Thyroid gland (tissue), 4 donors: ENCODE measurements around the gene PPP1R1B.

Experiments used
- POLR2A ChIP-seq, 2 donors: fragments of 450-650 bp; IDR thresholded peaks; one replicate each; pipeline ENCODE4 v1.6.1; 2017; ENCODE audit warnings: antibody characterized with exemption in 2 of 2, mild to moderate bottlenecking in 2 of 2, moderate library complexity in 1 of 2
- TF ChIP-seq, protein P1 (sequence below), 6 experiments: fragments of 200-600 bp in 3 of 6; fragments of 450-650 bp in 3 of 6; sonication (generic) in 3 of 6; IDR thresholded peaks; one replicate each; pipeline ENCODE4 v1.5.1; 2016 to 2019; ENCODE audit warnings: antibody characterized with exemption in 6 of 6, mild to moderate bottlenecking in 2 of 6, inconsistent platforms in 1 of 6, moderate library complexity in 1 of 6

DNA sequence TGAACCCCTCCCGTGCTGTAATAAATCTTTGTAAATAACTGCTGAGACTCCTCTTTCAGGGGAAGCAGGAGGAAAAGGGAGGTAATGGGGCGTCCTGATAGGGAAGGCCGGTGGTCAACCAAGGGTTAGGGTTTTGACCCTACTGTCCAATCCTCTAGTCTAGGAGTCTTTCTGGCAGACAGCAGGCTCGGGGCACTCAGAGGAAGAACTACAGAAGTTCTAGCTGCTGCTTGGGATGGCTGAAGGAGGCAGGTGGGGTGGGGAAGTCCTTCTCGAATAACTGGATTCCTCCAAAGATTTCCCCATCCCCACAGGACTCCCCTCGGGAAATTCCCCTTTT is 9.8 kb downstream of the PPP1R1B start:
- TF ChIP-seq, protein P1, sequence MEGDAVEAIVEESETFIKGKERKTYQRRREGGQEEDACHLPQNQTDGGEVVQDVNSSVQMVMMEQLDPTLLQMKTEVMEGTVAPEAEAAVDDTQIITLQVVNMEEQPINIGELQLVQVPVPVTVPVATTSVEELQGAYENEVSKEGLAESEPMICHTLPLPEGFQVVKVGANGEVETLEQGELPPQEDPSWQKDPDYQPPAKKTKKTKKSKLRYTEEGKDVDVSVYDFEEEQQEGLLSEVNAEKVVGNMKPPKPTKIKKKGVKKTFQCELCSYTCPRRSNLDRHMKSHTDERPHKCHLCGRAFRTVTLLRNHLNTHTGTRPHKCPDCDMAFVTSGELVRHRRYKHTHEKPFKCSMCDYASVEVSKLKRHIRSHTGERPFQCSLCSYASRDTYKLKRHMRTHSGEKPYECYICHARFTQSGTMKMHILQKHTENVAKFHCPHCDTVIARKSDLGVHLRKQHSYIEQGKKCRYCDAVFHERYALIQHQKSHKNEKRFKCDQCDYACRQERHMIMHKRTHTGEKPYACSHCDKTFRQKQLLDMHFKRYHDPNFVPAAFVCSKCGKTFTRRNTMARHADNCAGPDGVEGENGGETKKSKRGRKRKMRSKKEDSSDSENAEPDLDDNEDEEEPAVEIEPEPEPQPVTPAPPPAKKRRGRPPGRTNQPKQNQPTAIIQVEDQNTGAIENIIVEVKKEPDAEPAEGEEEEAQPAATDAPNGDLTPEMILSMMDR (IDR thresholded peaks at IDR 0.05): no peak
- no peak for TF ChIP-seq POLR2A (IDR thresholded peaks at IDR 0.05)
